ENCODE measurements around the gene DDX52. TPM values are rescaled to one million over a fixed set of nuclear protein-coding genes. Genes with fewer than 3 reads are reported as not detected.

Gene DDX52
- total and polyA plus RNA-seq, 9 of the 15 experiments (the other 6 are each of a cell fraction or from before 2014, with no cell fraction given): 19.1 to 50.5 (median 34.8) TPM

GRCh38 chr17:37609170-37610040 lies 33.8 kb downstream of the DDX52 start, which contains the start of gene SYNRG (continued):
- TF ChIP-seq E2F8 (IDR thresholded peaks at IDR 0.05; ENCODE audit: low read depth, partially characterized antibody) (peak; percentile 41), NFE2 (IDR thresholded peaks at IDR 0.05; ENCODE audit: low read depth) (peak; percentile 90), ZNF609 (CRISPR knock-in tag; IDR thresholded peaks at IDR 0.05; ENCODE audit: borderline replicate concordance) (no peak), MXI1 (IDR thresholded peaks at IDR 0.05; ENCODE audit: low read depth, low read length) (peak; percentile 60; the same call in 1 of the 2 replicates), MTF1 (CRISPR knock-in tag; IDR thresholded peaks at IDR 0.05; ENCODE audit: borderline replicate concordance) (no peak), SMAD2 (IDR thresholded peaks at IDR 0.05; ENCODE audit: low read depth, low read length) (no peak), TBP (optimal IDR thresholded peaks at IDR 0.05; ENCODE audit: low read depth, low read length) (peak; percentile 94), GABPA (tag; conservative IDR thresholded peaks at IDR 0.05; ENCODE audit: low read depth) (peak; percentile 96), ZNF780A (CRISPR knock-in tag; IDR thresholded peaks at IDR 0.05) (peak; percentile 65; the same call in 1 of the 2 replicates), ZBTB49 (CRISPR knock-in tag; IDR thresholded peaks at IDR 0.05; ENCODE audit: borderline replicate concordance) (no peak), NR2C1 (IDR thresholded peaks at IDR 0.05) (peak; percentile 96), NR2C1 (tag; IDR thresholded peaks at IDR 0.05) (peak; percentile 97), RFX1 (IDR thresholded peaks at IDR 0.05) (no peak), FOXA3 (CRISPR knock-in tag; conservative IDR thresholded peaks at IDR 0.05 in 1 of 2, IDR thresholded peaks at IDR 0.05 in 1 of 2) (no peak), L3MBTL2 (IDR thresholded peaks at IDR 0.05) (peak; percentile 76), CBFB (CRISPR knock-in tag; IDR thresholded peaks at IDR 0.05) (0 out of 2 replicates have a peak, but pooled peaks have one; percentile 26), ZNF175 (CRISPR knock-in tag; IDR thresholded peaks at IDR 0.05; ENCODE audit: low read depth) (peak; percentile 28)

All from K562 (cell line).